Spleen (tissue), 7 donors: Measurements from ENCODE around the gene SESN2.

Experiments
- POLR2A ChIP-seq, 3 donors: fragments of 450-650 bp; IDR thresholded peaks; one replicate each; pipeline ENCODE4 v1.5.1; 2017; ENCODE audit warnings: antibody characterized with exemption in 3 of 3, mild to moderate bottlenecking in 1 of 3
- POLR2AphosphoS5 ChIP-seq, 3 donors: sonication (generic); formaldehyde crosslinking; IDR thresholded peaks; one replicate each; pipeline ENCODE4 v1.5.1; 2017; ENCODE audit warnings: antibody characterized with exemption in 3 of 3
- TF ChIP-seq, protein P1 (sequence below), 11 experiments: fragments of 200-600 bp in 7 of 11; fragments of 450-650 bp in 4 of 11; sonication (generic) in 4 of 11; IDR thresholded peaks in 8 of 11; conservative IDR thresholded peaks in 3 of 11; 1 replicate in 7 of 11; 2 replicates in 4 of 11; pipeline versions ENCODE4 v1.4.0 to v1.8.0; 2016 to 2021; ENCODE audit warnings: antibody characterized with exemption in 11 of 11, inconsistent platforms in 4 of 11, mild to moderate bottlenecking in 1 of 11
- donor health status: DM: no; HTN: no; CAD: no; lungs with moderate emphysema.
- donor health status: DM: no; HTN: no; CAD: no.
- donor health status: DM: no; HTN: no; CAD: no.

DNA sequence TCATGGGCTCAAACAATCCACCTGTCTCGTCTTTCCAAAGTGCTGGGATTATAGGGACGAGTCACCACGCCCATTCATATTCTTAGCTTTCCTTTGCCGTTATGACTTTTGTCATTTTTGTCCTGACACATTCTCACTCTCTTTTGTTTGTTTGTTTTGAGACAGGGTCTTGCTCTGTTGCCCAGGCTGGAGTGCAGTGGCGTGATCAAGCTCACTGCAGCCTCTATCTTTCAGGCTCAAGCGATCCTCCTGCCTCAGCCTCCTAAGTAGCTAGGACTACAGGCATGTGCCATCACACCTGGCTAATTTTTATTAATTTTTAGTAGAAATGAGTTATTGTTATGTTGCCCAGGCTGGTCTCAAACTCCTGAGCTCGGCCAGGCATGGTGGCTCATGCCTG lies 57.7 kb downstream of the SESN2 start:
- TF ChIP-seq POLR2AphosphoS5 (IDR thresholded peaks at IDR 0.05), result no peak
- TF ChIP-seq, protein P1, sequence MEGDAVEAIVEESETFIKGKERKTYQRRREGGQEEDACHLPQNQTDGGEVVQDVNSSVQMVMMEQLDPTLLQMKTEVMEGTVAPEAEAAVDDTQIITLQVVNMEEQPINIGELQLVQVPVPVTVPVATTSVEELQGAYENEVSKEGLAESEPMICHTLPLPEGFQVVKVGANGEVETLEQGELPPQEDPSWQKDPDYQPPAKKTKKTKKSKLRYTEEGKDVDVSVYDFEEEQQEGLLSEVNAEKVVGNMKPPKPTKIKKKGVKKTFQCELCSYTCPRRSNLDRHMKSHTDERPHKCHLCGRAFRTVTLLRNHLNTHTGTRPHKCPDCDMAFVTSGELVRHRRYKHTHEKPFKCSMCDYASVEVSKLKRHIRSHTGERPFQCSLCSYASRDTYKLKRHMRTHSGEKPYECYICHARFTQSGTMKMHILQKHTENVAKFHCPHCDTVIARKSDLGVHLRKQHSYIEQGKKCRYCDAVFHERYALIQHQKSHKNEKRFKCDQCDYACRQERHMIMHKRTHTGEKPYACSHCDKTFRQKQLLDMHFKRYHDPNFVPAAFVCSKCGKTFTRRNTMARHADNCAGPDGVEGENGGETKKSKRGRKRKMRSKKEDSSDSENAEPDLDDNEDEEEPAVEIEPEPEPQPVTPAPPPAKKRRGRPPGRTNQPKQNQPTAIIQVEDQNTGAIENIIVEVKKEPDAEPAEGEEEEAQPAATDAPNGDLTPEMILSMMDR (IDR thresholded peaks at IDR 0.05 in 8 of 11, conservative IDR thresholded peaks at IDR 0.05 in 3 of 11), result no peak
- TF ChIP-seq POLR2A (IDR thresholded peaks at IDR 0.05), result no peak
